ENCODE results near the gene MINDY4.
A peak's percentile ranks its signal among the peaks of the same experiment; 100 is the strongest.

MINDY4 gene

DNA sequence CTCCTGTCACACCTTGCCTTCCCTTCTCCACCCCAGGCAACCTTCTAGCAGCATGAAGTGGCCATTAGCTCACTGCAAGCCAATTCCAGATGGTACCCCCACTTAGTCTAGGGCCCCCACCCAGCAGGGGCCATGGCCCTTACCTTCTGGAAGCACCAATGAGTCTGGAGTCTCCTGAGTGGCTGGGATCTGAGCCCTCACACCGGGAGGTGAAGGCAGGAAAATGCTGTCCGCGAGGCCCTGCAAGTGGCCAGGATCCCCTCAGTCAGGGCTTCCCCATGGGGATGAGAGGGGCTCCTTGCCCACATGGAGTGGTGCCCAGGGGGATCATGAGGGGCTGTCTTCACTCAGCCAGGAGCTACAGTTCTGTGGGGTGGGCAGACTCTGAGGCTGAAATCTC, 145.0 kb downstream of the MINDY4 start:
- H3K27ac Mint-ChIP-seq: no peak overlapping the region
- DNase-seq (ENCODE audit: low spot score in 2 of 2): no peak
- ATAC-seq: no peak
- H3K36me3 Mint-ChIP-seq: no peaks in the 10 kb centered on the region
- no peaks in the 10 kb centered on the region for H3K4me1 Mint-ChIP-seq
- no peak overlapping the region for H3K4me3 Mint-ChIP-seq
- no peaks in the 10 kb centered on the region for H3K9me3 Mint-ChIP-seq

DNA sequence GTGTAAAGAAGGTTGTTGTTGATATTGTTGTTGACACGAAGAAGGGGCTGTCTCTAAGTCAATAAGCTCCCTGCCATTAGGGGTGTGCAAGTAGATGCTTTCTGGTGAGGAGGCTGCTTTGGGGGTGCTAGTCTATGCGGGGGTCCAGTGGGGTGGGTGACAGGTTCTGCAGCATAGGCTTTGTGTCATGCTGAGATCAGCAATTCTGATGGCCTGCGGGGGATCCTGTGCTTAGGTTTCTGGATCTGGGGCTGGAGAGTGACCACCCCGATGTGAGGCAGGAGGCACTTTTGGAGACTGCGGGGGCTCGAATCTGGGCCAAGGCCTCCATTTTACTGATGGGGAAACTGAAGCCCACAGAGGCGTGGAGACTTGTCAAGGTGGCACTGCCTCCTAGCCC, 145.6 kb downstream of the MINDY4 start:
- H3K4me3 Mint-ChIP-seq: no peak overlapping the region
- no peaks in the 10 kb centered on the region for H3K36me3 Mint-ChIP-seq
- no peaks in the 10 kb centered on the region for H3K9me3 Mint-ChIP-seq
- DNase-seq (ENCODE audit: low spot score in 2 of 2): no peak
- no peaks in the 10 kb centered on the region for H3K4me1 Mint-ChIP-seq
- ATAC-seq: no peak
- H3K27ac Mint-ChIP-seq: no peak overlapping the region

DNA sequence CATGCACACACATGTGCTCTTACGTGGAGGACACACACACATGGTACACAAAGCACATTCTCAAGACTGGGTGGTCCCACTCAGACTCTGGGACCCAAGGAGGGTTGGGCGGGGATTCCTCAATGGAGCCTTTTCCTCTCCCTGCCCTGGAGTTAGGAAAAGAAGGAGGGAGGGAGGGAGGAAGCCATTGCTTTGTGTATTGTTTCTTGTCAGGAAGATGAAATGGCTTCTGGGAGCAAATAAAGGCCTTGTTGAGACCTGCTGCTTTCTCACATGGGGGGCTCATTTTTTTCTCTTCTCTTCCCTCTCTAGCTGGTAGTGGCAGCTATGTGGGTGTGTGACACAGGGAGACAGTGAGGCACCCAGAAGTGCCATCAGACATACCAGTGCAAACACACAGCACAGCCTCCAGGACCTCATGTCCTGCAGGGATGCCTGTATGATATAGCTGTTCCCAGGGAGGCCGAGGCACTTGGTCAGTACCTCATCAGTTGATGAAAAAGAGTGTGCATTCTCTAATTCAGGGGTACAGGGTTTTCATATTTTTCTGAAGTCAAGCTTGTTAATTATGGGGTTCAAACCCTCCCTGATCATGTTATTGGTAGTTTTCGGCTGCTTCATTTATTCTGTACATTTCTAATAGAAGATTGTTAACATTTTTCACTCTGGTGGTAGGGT, 146.1 kb downstream of the MINDY4 start:
- no peaks in the 10 kb centered on the region for H3K4me1 Mint-ChIP-seq
- no peak for DNase-seq (ENCODE audit: low spot score in 2 of 2)

DNA sequence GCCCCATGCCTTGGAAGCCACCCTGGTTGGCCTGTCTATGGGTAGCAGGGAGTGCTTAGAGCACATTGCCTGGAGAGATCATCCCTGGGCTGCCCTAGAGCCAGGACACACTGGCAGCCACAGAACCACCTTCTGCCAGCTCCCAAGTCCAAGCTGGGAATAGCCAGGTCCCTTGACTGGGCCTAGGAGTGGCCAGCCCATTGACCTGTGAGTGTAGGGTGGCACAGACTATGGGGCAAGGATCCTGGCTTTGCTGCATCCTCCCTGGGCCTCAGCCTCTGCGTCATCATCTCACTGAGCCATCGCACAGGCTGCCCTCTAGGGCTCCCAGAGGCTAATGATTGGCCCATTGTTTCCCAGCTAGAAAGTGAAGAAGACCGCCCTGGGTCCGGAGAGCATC, 147.5 kb downstream of the MINDY4 start:
- Mint-ChIP-seq H3K36me3 (no peaks in the 10 kb centered on the region), H3K4me3 (no peak overlapping the region), H3K9me3 (no peaks in the 10 kb centered on the region), H3K4me1 (no peaks in the 10 kb centered on the region), H3K27ac (no peak overlapping the region)
- DNase-seq (ENCODE audit: low spot score in 2 of 2) (no peak), ATAC-seq (no peak)

More for the DNA sequence above, 146.1 kb downstream of the MINDY4 start:
- Mint-ChIP-seq H3K9me3 (no peaks in the 10 kb centered on the region), H3K36me3 (no peaks in the 10 kb centered on the region), H3K27ac (no peak overlapping the region), H3K4me3 (no peak overlapping the region)
- no peak for ATAC-seq

DNA sequence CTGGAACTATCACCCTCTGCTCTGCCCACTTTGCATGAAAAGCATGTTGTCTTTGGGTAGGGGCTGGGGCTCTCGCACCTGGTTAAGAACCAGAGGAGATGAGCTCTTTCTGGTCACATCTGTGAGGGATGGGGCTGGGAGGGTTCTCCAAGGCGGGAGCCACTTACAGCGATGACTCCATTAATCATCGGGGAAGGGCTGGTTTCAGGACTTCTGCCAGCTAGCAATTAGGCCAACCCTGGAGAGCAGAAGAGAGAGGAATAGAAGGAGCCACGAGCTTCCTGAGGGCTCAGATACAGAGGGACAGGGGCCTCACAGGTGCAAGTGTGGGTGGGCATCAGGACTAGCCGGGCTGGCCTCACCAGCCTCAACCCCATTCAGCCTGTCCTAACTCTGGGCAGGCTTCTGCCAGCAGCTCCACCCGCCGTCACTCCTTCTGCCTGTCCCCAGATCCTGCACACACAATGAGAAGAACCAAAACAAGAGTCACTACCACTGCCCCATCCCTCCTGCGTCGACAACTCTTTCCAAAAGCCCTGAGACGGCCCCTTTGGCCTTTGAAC, 148.9 kb downstream of the MINDY4 start:
- no peak overlapping the region for H3K27ac Mint-ChIP-seq
- ATAC-seq: no peak
- no peaks in the 10 kb centered on the region for H3K4me1 Mint-ChIP-seq
- no peaks in the 10 kb centered on the region for H3K36me3 Mint-ChIP-seq
- H3K4me3 Mint-ChIP-seq: no peak overlapping the region
- H3K9me3 Mint-ChIP-seq: no peaks in the 10 kb centered on the region
- no peak for DNase-seq (ENCODE audit: low spot score in 2 of 2)

DNA sequence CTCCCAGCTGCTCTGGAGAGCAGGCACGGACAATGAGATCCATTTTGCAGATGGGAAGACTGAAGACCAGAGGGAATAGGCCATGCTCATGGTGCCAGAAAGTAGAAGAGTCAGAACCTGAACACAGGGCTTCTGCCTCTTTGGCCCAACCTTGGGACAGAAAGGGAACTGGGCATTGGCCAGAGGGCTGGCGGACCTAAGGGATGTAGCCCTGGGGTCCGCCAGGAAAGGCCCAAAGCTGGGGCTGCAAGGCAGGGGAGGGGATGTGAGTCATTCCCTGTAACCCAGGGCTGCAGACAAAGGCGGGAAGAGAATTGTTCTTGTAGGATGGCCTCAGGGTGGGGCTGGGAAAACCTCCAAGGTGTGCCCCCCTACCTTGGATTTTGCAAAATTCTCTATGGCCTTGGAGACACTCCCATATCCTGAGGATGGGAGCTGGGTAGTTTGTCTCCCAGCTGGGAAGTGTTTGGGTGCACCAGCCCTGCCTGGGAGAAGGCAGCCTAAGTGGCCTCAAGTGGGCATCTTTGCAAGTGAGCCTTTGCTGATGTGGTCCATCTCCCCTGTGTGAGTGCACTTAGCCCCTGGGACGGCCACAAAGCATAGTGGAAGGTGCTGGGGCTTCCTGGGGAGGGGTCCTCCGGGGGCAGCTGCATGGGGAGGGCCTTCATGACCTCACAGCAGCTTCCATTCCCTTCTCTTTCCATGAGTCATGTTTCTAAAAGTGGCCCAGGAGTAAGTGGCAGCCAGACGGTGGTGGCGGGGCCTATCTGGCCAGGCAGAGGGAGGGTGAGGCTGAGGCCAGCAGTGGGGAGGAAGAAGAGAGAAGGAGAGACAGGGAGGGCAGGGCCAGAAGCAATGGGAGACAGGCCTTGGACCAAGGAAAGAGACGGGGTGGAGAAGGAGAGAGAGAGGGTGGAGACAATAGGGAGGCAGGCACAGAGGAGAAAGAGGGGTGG, 149.6 kb downstream of the MINDY4 start:
- DNase-seq (ENCODE audit: low spot score in 2 of 2) (no peak), ATAC-seq (no peak)
- Mint-ChIP-seq H3K27ac (no peak overlapping the region), H3K9me3 (no peaks in the 10 kb centered on the region), H3K4me1 (no peaks in the 10 kb centered on the region), H3K4me3 (no peak overlapping the region), H3K36me3 (no peaks in the 10 kb centered on the region)

DNA sequence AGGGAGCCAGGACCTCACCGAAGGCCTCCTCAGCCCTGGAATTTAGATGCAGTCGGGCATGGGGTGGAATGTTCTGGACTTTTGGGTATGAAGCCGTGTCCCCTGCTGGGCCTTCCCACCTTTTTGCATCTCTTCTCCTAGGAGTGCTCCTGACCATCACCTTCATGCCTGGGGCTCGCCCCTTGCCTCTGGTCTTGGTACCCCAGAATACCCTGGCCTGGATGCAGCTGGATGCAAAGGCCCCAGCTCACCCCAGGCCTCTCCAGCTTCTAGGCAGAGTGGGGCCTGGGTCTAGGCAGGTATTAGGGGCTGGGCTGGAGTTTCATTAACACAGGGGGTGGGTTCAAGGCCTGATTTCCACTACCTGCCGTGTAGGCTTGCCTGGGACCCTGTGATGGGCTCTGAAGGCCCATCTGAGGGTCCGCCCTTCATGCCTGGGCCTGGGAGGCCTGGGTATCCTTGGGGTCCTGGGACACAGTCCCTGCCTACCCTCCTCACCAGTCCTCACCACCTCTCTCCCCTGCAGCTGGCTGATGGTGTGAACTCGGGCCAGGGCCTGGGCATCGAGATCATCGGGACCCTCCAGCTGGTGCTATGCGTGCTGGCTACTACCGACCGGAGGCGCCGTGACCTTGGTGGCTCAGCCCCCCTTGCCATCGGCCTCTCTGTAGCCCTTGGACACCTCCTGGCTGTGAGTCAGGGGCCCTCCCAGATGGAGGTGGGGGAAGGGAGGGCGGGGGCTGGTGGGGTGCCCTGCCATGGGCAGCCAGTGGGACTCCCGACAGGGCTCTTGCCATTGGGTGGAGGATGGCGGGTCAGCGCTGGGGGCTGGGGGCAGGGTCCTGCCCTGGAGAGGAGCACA, 150.6 kb downstream of the MINDY4 start:
- no peaks in the 10 kb centered on the region for H3K9me3 Mint-ChIP-seq
- H3K4me3 Mint-ChIP-seq: no peak overlapping the region
- DNase-seq (ENCODE audit: low spot score in 2 of 2) (no peak), ATAC-seq (no peak)
- no peaks in the 10 kb centered on the region for H3K36me3 Mint-ChIP-seq
- no peak overlapping the region for H3K27ac Mint-ChIP-seq
- H3K4me1 Mint-ChIP-seq: no peaks in the 10 kb centered on the region

DNA sequence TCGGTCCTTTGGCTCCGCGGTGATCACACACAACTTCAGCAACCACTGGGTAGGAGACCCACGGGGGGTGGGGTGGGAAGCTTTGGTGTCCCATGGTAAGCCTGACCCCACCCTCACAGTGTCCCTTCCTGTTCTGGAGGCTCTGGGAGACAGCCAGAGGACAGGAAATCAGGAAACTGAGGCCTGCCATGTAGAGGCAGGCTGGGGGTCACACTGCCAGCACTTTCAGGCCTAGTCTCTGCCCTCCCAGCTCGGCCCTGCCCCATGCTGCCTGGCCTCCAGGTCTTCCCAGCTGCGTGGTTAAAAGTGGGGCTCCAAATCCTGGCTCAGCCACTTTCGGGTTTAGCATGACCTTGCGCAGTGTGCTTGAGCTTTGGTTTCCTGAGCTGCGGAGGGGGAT, 151.4 kb downstream of the MINDY4 start:
- Mint-ChIP-seq H3K36me3 (no peaks in the 10 kb centered on the region), H3K4me3 (no peak overlapping the region), H3K9me3 (no peaks in the 10 kb centered on the region)

DNA sequence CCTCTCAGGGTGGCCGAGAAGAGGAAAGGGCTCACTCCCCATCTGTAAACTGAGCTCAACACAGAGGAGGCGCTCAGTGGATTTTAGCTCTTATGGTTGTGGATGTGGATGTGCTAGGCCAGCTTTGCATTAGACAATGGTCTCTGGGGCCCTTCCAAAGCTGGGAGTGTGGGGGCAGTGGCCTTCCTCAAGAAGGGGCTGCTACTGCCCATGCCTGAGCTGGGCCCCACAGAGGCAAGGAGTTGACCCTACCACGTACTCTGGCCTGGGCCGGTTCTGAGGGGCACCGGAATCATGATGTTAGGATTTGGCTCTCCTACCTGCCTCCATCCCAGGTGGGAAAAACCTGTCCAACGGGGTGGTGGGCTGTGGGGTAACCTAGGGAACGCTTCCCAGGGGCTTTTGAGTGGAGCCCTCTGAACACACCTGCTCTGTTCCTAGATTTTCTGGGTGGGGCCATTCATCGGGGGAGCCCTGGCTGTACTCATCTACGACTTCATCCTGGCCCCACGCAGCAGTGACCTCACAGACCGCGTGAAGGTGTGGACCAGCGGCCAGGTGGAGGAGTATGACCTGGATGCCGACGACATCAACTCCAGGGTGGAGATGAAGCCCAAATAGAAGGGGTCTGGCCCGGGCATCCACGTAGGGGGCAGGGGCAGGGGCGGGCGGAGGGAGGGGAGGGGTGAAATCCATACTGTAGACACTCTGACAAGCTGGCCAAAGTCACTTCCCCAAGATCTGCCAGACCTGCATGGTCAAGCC, 152.0 kb downstream of the MINDY4 start:
- H3K9me3 Mint-ChIP-seq: no peaks in the 10 kb centered on the region
- H3K4me3 Mint-ChIP-seq: no peak overlapping the region
- DNase-seq (ENCODE audit: low spot score in 2 of 2): no peak
- H3K4me1 Mint-ChIP-seq: no peaks in the 10 kb centered on the region
- H3K36me3 Mint-ChIP-seq: no peaks in the 10 kb centered on the region
- no peak for ATAC-seq
- no peak overlapping the region for H3K27ac Mint-ChIP-seq

More for the DNA sequence above, 151.4 kb downstream of the MINDY4 start:
- H3K27ac Mint-ChIP-seq: no peak overlapping the region
- ATAC-seq (no peak), DNase-seq (ENCODE audit: low spot score in 2 of 2) (no peak)
- H3K4me1 Mint-ChIP-seq: no peaks in the 10 kb centered on the region

DNA sequence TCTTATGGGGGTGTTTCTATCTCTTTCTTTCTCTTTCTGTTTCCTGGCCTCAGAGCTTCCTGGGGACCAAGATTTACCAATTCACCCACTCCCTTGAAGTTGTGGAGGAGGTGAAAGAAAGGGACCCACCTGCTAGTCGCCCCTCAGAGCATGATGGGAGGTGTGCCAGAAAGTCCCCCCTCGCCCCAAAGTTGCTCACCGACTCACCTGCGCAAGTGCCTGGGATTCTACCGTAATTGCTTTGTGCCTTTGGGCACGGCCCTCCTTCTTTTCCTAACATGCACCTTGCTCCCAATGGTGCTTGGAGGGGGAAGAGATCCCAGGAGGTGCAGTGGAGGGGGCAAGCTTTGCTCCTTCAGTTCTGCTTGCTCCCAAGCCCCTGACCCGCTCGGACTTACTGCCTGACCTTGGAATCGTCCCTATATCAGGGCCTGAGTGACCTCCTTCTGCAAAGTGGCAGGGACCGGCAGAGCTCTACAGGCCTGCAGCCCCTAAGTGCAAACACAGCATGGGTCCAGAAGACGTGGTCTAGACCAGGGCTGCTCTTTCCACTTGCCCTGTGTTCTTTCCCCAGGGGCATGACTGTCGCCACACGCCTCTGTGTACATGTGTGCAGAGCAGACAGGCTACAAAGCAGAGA, 152.7 kb downstream of the MINDY4 start:
- Mint-ChIP-seq H3K27ac (no peak overlapping the region), H3K36me3 (no peaks in the 10 kb centered on the region), H3K4me3 (no peak overlapping the region), H3K9me3 (no peaks in the 10 kb centered on the region), H3K4me1 (no peaks in the 10 kb centered on the region)
- DNase-seq (ENCODE audit: low spot score in 2 of 2): no peak
- ATAC-seq: no peak

DNA sequence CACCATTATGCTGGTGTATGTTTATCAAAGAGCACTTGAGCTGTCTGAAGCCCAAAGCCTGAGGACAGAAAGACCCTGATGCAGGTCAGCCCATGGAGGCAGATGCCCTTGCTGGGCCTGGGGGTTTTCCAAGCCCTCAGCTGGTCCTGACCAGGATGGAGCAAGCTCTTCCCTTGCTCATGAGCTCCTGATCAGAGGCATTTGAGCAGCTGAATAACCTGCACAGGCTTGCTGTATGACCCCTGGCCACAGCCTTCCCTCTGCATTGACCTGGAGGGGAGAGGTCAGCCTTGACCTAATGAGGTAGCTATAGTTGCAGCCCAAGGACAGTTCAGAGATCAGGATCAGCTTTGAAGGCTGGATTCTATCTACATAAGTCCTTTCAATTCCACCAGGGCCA, 153.4 kb downstream of the MINDY4 start:
- Mint-ChIP-seq H3K4me1 (no peaks in the 10 kb centered on the region), H3K36me3 (no peaks in the 10 kb centered on the region), H3K4me3 (no peak overlapping the region), H3K27ac (no peak overlapping the region), H3K9me3 (no peaks in the 10 kb centered on the region)
- ATAC-seq (no peak), DNase-seq (ENCODE audit: low spot score in 2 of 2) (no peak)

DNA sequence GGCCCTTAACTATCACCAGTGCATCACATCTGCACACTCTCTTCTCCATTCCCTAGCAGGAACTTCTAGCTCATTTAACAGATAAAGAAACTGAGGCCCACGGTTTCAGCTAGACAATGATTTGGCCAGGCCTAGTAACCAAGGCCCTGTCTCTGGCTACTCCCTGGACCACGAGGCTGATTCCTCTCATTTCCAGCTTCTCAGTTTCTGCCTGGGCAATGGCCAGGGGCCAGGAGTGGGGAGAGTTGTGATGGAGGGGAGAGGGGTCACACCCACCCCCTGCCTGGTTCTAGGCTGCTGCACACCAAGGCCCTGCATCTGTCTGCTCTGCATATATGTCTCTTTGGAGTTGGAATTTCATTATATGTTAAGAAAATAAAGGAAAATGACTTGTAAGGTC, 153.9 kb downstream of the MINDY4 start:
- Mint-ChIP-seq H3K9me3 (no peaks in the 10 kb centered on the region), H3K27ac (no peak overlapping the region), H3K4me1 (no peaks in the 10 kb centered on the region), H3K36me3 (no peaks in the 10 kb centered on the region), H3K4me3 (no peak overlapping the region)
- ATAC-seq (no peak), DNase-seq (ENCODE audit: low spot score in 2 of 2) (no peak)

DNA sequence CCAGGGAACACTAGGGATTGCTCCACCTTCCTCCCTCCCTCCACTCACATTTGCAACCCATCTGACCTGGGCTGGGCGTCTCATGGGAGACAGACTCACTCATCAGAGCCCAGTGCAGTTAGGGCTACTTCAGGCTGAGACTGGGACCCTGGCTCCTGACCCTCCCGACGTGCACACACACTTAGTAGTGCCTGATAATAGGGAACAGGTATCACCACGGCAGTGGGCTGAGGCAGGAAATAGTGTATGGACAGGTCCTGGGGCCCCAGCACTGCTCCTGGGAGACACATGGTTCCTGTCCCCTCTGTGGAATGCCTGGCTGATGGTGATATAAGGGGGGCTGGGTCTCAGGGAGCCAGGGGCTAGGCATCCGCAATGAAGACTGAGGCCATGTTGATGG, 154.7 kb downstream of the MINDY4 start:
- Mint-ChIP-seq H3K9me3 (no peaks in the 10 kb centered on the region), H3K4me1 (no peaks in the 10 kb centered on the region), H3K4me3 (no peak overlapping the region), H3K27ac (no peak overlapping the region), H3K36me3 (no peaks in the 10 kb centered on the region)
- no peak for ATAC-seq
- DNase-seq (ENCODE audit: low spot score in 2 of 2): peak in 1 of 2 donors; percentile 20

DNA sequence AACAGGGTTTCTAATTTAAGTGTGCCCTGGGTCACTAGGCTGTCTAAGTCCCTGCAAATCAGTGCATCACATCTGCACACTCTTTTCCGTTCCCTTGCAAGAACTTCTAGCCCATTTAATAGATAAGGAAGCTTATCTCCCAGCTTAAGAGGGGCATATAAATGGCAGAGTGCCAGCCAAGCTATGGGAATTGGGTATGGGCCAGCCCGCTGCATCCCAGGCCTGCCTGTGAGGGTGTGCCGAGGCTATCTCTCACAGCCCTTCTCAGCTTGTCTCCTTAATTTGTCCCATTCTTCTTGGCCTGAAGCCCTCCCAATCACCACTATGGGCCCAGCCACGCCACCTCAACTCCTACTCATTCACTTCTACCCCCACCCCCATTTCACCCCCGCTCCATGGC, 155.1 kb downstream of the MINDY4 start:
- Mint-ChIP-seq H3K27ac (no peak overlapping the region), H3K36me3 (no peaks in the 10 kb centered on the region), H3K9me3 (no peaks in the 10 kb centered on the region), H3K4me1 (no peaks in the 10 kb centered on the region), H3K4me3 (no peak overlapping the region)
- ATAC-seq (no peak), DNase-seq (ENCODE audit: low spot score in 2 of 2) (peak in 1 of 2 donors; percentile 13)
